Measurements from ENCODE around the gene COQ10A.

DNA sequence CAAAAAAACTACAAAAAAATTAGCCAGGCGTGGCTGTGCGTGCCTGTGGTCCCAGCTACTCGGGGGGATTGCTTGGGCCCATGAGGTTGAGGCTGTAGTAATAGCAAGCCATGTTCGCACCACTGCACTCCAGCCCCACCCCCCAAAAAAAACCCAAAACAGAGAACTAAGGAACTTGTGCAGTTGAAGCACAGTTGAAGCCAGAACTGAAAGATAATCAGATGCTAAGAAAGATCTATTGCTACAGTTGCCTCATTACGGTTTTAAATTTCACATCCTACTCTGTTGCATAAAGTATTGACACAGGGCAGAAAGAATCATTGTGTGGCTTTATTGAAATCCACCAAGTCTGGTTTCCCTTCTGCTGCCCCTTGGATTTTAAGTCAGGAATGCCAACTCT, 29.6 kb downstream of the COQ10A start:
- TF ChIP-seq CREB1 (IDR thresholded peaks at IDR 0.05; ENCODE audit: low read depth): no peak
- no peak for TF ChIP-seq EP300 (IDR thresholded peaks at IDR 0.05; ENCODE audit: borderline replicate concordance)
- no peak for TF ChIP-seq CEBPB (IDR thresholded peaks at IDR 0.05)
- TF ChIP-seq RAD21 (IDR thresholded peaks at IDR 0.05; ENCODE audit: low read depth): no peak
- TF ChIP-seq TAF1 (IDR thresholded peaks at IDR 0.05; ENCODE audit: low read depth): no peak
- TF ChIP-seq, protein P1, sequence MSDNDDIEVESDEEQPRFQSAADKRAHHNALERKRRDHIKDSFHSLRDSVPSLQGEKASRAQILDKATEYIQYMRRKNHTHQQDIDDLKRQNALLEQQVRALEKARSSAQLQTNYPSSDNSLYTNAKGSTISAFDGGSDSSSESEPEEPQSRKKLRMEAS (IDR thresholded peaks at IDR 0.05): no peak
- no peak for TF ChIP-seq NFIC (IDR thresholded peaks at IDR 0.05)

Data from Ishikawa (cell line).